GM21526 (cell line): ENCODE data around the gene MBOAT2.
"Not testable (repeated sequence)": the region's sequence is repeated elsewhere in the genome, so short reads cannot be mapped to it uniquely, and the experiment has no call there.

Source experiments
- ATAC-seq: cut with Tn5 transposase; IDR thresholded peaks from one replicate; pipeline ENCODE4 v1.9.1; 2021; ENCODE audit warnings: moderate library complexity; ENCODE audit not compliant: unreplicated experiment, low FRiP score

Gene MBOAT2

GRCh38 chr2:8993902-8994278 is 9.6 kb downstream of the MBOAT2 start:
- ATAC-seq = no peak

GRCh38 chr2:8993196-8993901 is 10.1 kb downstream of the MBOAT2 start:
- ATAC-seq = no peak

DNA sequence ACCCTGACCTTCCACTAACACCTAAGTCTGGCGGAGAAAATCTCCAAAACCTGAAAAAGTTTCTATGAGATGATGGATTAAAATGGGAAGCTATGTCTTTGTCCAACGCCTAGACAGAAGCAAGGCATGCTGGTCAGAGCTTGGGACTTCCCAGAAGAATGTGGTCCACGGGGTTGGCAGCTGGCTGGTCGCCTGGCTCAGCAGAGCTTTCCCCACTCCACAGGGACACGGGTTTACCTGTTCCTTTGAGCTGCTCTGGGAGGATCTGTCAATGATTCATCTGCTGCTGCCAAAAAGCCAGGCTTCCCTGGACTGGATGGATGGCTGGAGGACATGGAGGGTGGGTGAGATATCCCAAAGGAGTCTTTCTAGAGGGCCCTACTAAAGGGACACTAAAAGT is 10.8 kb downstream of the MBOAT2 start:
- no peak for ATAC-seq

- no peak for ATAC-seq
These were observed 13.9 kb downstream of the MBOAT2 start for GRCh38 chr2:8989536-8990079.

DNA sequence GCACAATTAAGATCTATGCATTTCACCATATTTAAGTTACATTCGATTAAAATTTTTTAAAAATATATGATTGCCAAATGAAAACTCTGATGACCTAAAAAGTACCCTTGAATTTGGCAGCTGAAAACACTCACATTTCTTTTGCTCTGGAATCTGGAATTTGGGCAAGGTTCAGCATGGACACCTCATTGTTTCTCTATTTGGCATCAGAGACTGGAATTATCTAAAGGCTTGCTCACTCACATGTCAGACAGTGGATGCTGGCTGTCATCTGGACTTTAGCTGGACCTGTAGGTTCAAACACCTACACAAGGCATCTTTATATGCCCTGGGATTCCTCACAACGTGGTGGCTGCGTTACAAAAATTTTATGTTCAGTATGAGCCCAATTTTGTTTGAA is 16.1 kb downstream of the MBOAT2 start:
- ATAC-seq = no peak

DNA sequence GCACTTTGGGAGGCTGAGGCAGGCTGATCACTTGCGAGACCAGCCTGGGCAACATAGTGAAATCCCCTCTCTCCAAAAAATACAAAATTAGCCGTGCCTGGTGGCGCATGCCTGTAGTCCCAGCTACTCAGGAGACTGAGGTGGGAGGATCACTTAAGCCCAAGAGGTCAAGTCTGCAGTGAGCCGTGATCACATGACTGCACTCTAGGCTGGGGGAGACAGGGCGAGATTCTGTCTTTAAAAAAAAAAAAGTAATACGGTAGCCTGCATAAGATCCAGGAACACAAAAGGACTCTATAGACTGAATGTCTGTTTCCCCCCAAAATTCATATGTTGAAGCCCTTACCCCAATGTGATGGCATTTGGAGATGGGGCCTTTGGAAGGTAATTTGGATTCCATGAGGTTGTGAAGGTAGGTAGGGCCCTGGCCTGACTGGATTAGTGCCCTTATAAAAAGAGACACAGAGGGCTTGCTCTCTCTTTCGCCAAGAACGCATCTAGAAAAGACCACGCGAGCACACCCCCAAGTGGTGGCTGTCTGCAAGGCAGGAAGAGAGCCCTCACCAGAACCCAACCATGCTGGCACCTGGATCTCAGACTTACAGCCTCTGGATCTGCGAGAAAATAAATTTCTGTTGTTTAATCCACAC is 17.0 kb downstream of the MBOAT2 start:
- ATAC-seq = no peak

- ATAC-seq = no peak
These were observed 17.7 kb downstream of the MBOAT2 start for GRCh38 chr2:8985561-8986326.

GRCh38 chr2:8984855-8985254 is 18.6 kb downstream of the MBOAT2 start:
- no peak for ATAC-seq

- ATAC-seq = no peak
These were observed 19.3 kb downstream of the MBOAT2 start for GRCh38 chr2:8984157-8984556.

GRCh38 chr2:8983571-8983970 is 19.9 kb downstream of the MBOAT2 start:
- ATAC-seq = no peak

DNA sequence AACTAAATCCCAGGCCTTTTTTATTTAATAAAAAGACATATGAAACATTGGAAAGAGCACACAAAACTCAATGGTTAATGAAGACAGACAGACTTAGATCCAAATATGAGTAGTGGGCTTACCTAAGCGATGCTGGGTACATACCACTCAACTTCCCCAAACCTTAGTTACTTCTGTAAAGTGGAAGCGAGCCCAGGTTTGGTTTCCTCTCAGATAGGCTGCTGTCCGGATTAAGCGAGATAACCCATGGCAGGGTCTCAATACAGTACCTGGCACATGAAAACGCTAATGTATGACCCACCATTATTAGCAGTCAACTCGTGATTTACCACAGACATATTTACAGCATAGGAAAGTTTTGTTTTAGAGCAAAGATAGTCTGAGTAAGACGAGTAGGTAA is 21.6 kb downstream of the MBOAT2 start:
- no peak for ATAC-seq

DNA sequence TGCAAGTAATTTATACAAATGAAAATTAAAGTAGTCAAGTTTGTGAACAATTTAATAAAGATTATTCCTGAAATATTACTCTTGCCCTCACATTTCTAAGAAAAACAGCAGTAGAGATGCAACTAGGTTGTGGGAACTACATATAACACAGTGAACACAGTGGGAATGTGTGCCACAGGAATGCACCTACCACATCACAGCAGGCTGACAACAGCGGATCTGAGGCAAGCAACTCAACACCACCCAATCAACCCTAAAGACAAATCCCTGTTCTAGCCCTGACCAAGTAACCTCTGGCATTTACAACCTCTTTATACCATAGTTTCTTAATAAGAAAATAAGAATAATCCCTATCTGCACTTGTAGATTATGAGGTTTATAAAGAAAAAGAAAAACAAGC is 23.4 kb downstream of the MBOAT2 start:
- ATAC-seq = no peak

- ATAC-seq = no peak
These were observed 25.7 kb downstream of the MBOAT2 start for GRCh38 chr2:8977758-8978157.

GRCh38 chr2:8976442-8977259 is 26.8 kb downstream of the MBOAT2 start:
- no peak for ATAC-seq

GRCh38 chr2:8974016-8974415 is 29.5 kb downstream of the MBOAT2 start:
- no peak for ATAC-seq

DNA sequence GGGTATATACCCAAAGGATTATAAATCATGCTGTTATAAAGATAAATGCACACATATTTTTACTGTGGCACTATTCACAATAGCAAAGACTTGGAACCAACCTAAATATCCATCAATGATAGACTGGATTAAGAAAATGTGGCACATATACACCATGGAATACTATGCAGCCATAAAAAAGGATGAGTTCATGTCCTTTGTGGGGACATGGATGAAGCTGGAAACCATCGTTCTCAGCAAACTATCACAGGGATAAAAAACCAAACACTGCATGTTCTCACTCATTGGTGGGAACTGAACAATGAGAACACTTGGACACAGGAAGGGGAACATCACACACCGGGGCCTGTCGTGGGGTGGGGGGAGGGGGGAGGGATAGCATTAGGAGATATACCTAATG is 30.5 kb downstream of the MBOAT2 start:
- ATAC-seq = not testable (repeated sequence)

- not testable (repeated sequence) for ATAC-seq
These were observed 30.9 kb downstream of the MBOAT2 start for GRCh38 chr2:8972535-8972934.

DNA sequence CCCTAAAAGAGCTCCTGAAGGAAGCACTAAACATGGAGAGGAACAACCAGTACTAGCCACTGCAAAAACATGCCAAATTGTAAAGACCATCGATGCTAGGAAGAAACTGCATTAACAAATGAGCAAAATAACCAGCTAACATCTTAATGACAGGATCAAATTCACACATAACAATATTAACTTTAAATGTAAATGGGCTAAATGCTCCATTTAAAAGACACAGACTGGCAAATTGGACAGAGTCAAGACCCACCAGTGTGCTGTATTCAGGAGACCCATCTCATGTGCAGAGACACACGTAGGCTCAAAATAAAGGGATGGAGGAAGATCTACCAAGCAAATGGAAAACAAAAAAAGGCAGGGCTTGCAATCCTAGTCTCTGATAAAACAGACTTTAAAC is 34.1 kb downstream of the MBOAT2 start:
- not testable (repeated sequence) for ATAC-seq

DNA sequence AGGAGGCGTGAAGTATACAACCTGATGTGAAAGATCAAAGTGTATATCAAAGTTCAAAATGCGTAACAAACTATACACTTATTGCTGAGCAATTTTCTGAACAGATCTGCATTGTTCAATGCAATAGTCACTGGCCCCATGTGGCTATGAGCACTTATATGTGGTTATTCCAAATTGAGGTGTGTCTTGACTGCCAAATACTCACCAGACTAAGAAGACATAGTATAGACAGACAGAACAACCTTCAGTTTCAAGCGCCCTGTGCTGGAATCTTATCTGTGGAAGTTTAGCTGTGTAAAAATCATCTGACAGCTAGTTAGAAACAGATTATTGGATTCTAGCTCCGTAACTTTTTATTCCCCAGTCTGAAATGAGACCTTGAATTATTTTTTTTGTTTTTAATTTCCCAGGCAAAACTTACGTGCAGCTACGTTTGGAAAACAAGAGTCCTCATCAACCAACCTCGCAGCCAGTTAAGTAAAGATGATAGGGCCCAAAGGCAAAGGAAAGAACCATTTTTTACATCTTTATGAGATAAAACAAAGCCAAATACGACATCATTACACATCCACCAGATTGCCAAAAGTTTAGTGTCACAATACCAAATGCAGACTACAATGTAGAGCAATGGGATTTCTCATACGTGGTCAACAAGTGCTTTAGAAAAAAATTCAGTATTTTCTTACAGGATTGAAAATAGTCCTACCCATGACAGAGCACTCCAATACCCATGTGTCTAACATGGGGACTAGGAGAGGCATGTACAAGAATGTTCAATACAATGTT is 37.2 kb downstream of the MBOAT2 start:
- no peak for ATAC-seq
